H1 (cell line): Measurements from ENCODE around the gene CHI3L1. TPM values are rescaled to one million over a fixed set of nuclear protein-coding genes. Genes with fewer than 3 reads are reported as not detected.

Source experiments
- CTCF ChIA-PET: fragments of 300-600 bp; sonication (Branson Sonifier 250); formaldehyde crosslinking; loops from one replicate; lab custom pipeline; 2021; ENCODE audit not compliant: partially characterized antibody; lab: Charles Lee
- POLR2A ChIA-PET: fragments of 300-600 bp; sonication (Branson Sonifier 250); formaldehyde crosslinking; loops from one replicate; lab custom pipeline; 2021; ENCODE audit warnings: inconsistent platforms; ENCODE audit not compliant: partially characterized antibody; lab: Charles Lee
- DNase-seq, 2 experiments: peaks; one replicate each; pipeline versions ENCODE4 v3.0.0 to v3.0.0-alpha.2; 2010 to 2022; ENCODE audit warnings: low spot score in 2 of 2, low read depth in 1 of 2, mixed read lengths in 1 of 2
- FAIRE-seq: peaks from 2 replicates; lab custom pipeline; 2011; peaks lifted over from hg19 to GRCh38; lab: Jason Lieb, UNC
- H2AFZ ChIP-seq: 2 replicates; pipeline ENCODE4 v1.8.1; 2012; ENCODE audit warnings: low read length, inconsistent platforms
- H2AK5ac ChIP-seq: 2 replicates; pipeline ENCODE4 v1.6.1; 2013; ENCODE audit warnings: low read depth, low read length
- H2BK120ac ChIP-seq: replicated peaks from 2 replicates; pipeline ENCODE3; 2013; ENCODE audit warnings: low read depth, low read length, inconsistent platforms
- H2BK12ac ChIP-seq: 2 replicates; pipeline ENCODE4 v1.6.1; 2013; ENCODE audit warnings: low read depth, low read length
- H2BK15ac ChIP-seq: 2 replicates; pipeline ENCODE4 v1.6.1; 2013; ENCODE audit warnings: low read length
- H2BK20ac ChIP-seq: 2 replicates; pipeline ENCODE4 v1.6.1; 2013; ENCODE audit warnings: low read length
- H2BK5ac ChIP-seq: 2 replicates; pipeline ENCODE4 v1.6.1; 2013; ENCODE audit warnings: low read depth, low read length
- H3K14ac ChIP-seq: 2 replicates; pipeline ENCODE4 v1.6.1; 2013; ENCODE audit warnings: inconsistent platforms; ENCODE audit not compliant: insufficient read length
- H3K18ac ChIP-seq: 2 replicates; pipeline ENCODE4 v1.6.1; 2013; ENCODE audit warnings: low read length; ENCODE audit errors: extremely low read depth
- H3K23ac ChIP-seq: 2 replicates; pipeline ENCODE4 v1.6.1; 2013; ENCODE audit warnings: inconsistent platforms; ENCODE audit not compliant: insufficient read length
- H3K23me2 ChIP-seq: 2 replicates; pipeline ENCODE4 v1.6.1; 2013; ENCODE audit warnings: low read depth, low read length
- H3K27ac ChIP-seq: 2 replicates; pipeline ENCODE4 v1.6.1; 2011; ENCODE audit warnings: low read depth, low read length, inconsistent platforms
- H3K27me3 ChIP-seq, 4 experiments: replicated peaks in 1 of 4; 1 replicate in 1 of 4; 2 replicates in 3 of 4; pipeline versions ENCODE4 v1.6.1 to v1.8.1; 2011 to 2013; ENCODE audit warnings: low read length in 3 of 4, mild to moderate bottlenecking in 3 of 4, inconsistent platforms in 2 of 4, mixed read lengths in 2 of 4, moderate library complexity in 1 of 4; ENCODE audit not compliant: control insufficient read depth in 3 of 4, insufficient read depth in 3 of 4; ENCODE audit errors: extremely low read depth in 1 of 4
- H3K36me3 ChIP-seq, 4 experiments: 2 replicates each; pipeline versions ENCODE4 v1.6.1 to v1.8.1; 2011 to 2013; ENCODE audit warnings: mild to moderate bottlenecking in 4 of 4, low read length in 3 of 4, moderate library complexity in 2 of 4, control low read depth in 1 of 4, inconsistent platforms in 1 of 4; ENCODE audit not compliant: insufficient read depth in 4 of 4, control insufficient read depth in 2 of 4
- H3K4ac ChIP-seq: replicated peaks from 2 replicates; pipeline ENCODE3; 2013; ENCODE audit warnings: low read length, low read depth, mixed read lengths, inconsistent platforms; ENCODE audit not compliant: insufficient read length
- H3K4me1 ChIP-seq, 4 experiments: replicated peaks in 1 of 4; 1 replicate in 1 of 4; 2 replicates in 3 of 4; pipeline versions ENCODE4 v1.6.1 to v1.8.1; 2011 to 2013; ENCODE audit warnings: low read length in 3 of 4, inconsistent platforms in 2 of 4, mixed read lengths in 1 of 4; ENCODE audit not compliant: insufficient read depth in 4 of 4, control insufficient read depth in 3 of 4
- H3K4me2 ChIP-seq, 2 experiments: 2 replicates each; pipeline versions ENCODE4 v1.6.1 to v1.8.1; 2011 to 2013; ENCODE audit warnings: low read depth in 2 of 2, low read length in 2 of 2, control low read depth in 1 of 2, inconsistent platforms in 1 of 2, mild to moderate bottlenecking in 1 of 2; ENCODE audit not compliant: insufficient read depth in 1 of 2
- H3K4me3 ChIP-seq, 4 experiments: fragments of 200-600, 300-600 bp in 1 of 4; sonication (generic), shearing (Covaris generic), sonication (Bioruptor Twin) in 1 of 4; 2 replicates each; pipeline versions ENCODE4 v1.5.1 to v1.8.1; 2011 to 2016; ENCODE audit warnings: low read length in 4 of 4, low read depth in 3 of 4, control low read depth in 2 of 4, inconsistent platforms in 2 of 4, mild to moderate bottlenecking in 2 of 4, mixed read lengths in 1 of 4, moderate library complexity in 1 of 4; ENCODE audit not compliant: insufficient read depth in 2 of 4; ENCODE audit errors: extremely low read depth in 1 of 4
- H3K56ac ChIP-seq: replicated peaks from 2 replicates; pipeline ENCODE3; 2013; ENCODE audit warnings: low read depth, mild to moderate bottlenecking, mixed read lengths, low read length, inconsistent platforms; ENCODE audit not compliant: insufficient read length
- H3K79me1 ChIP-seq: 2 replicates; pipeline ENCODE4 v1.6.1; 2013; ENCODE audit warnings: low read depth, low read length, control low read depth
- H3K79me2 ChIP-seq, 2 experiments: 2 replicates each; pipeline versions ENCODE4 v1.6.1 to v1.8.1; 2012 to 2013; ENCODE audit warnings: low read length in 2 of 2, mild to moderate bottlenecking in 2 of 2, inconsistent platforms in 1 of 2; ENCODE audit not compliant: insufficient read depth in 2 of 2, control insufficient read depth in 1 of 2
- H3K9ac ChIP-seq, 4 experiments: replicated peaks in 1 of 4; 1 replicate in 1 of 4; 2 replicates in 3 of 4; pipeline versions ENCODE4 v1.6.1 to v1.8.1; 2011 to 2013; ENCODE audit warnings: low read depth in 3 of 4, low read length in 3 of 4, control low read depth in 2 of 4, mild to moderate bottlenecking in 2 of 4, moderate library complexity in 2 of 4, inconsistent platforms in 1 of 4; ENCODE audit errors: extremely low read depth in 1 of 4
- H3K9me3 ChIP-seq, 2 experiments: 2 replicates each; pipeline versions ENCODE4 v1.6.1 to v1.8.1; 2012 to 2013; ENCODE audit warnings: mild to moderate bottlenecking in 2 of 2, moderate library complexity in 2 of 2, control low read depth in 1 of 2, inconsistent platforms in 1 of 2, low read depth in 1 of 2, low read length in 1 of 2, mixed read lengths in 1 of 2; ENCODE audit not compliant: insufficient read depth in 2 of 2
- H4K20me1 ChIP-seq, 2 experiments: replicated peaks in 1 of 2; 2 replicates each; pipeline versions ENCODE3 to v1.8.1; 2011 to 2013; ENCODE audit warnings: inconsistent platforms in 2 of 2, low read length in 2 of 2, mild to moderate bottlenecking in 1 of 2; ENCODE audit not compliant: insufficient read depth in 2 of 2, control insufficient read depth in 1 of 2
- H4K5ac ChIP-seq: 2 replicates; pipeline ENCODE4 v1.6.1; 2013; ENCODE audit warnings: low read length, low read depth, mixed read lengths, inconsistent platforms; ENCODE audit not compliant: insufficient read length
- H4K8ac ChIP-seq: 2 replicates; pipeline ENCODE4 v1.8.0; 2013; ENCODE audit warnings: mild to moderate bottlenecking, moderate library complexity, low read length, inconsistent platforms; ENCODE audit not compliant: insufficient read depth; ENCODE audit errors: extremely low read depth
- H4K91ac ChIP-seq: replicated peaks from 2 replicates; pipeline ENCODE3; 2013; ENCODE audit warnings: low read length, mixed read lengths, inconsistent platforms; ENCODE audit not compliant: insufficient read length
- CTBP2 ChIP-seq: IDR thresholded peaks from 2 replicates; pipeline ENCODE4 v1.7.0; 2011; ENCODE audit warnings: borderline replicate concordance, mild to moderate bottlenecking, moderate library complexity, mixed read lengths, low read length; ENCODE audit not compliant: insufficient read depth, insufficient read length
- FOSL1 ChIP-seq: IDR thresholded peaks from 2 replicates; pipeline ENCODE4 v1.6.1; 2011; ENCODE audit warnings: mild to moderate bottlenecking, low read depth, low read length, moderate library complexity; ENCODE audit not compliant: insufficient read depth
- KDM5A ChIP-seq: fragments of 200-600 bp; IDR thresholded peaks from 2 replicates; pipeline ENCODE4 v1.7.1; 2012; ENCODE audit warnings: mild to moderate bottlenecking, low read length, inconsistent platforms, mixed read lengths
- WGBS, 2 experiments: shearing (Covaris generic) in 1 of 2; methylation state at CpG; one replicate each; pipeline versions ENCODE4 v1.1.6 to v1.1.7; 2013 to 2015; ENCODE audit warnings: low lambda C conversion rate in 2 of 2, mixed read lengths in 2 of 2, inconsistent platforms in 1 of 2, low coverage in 1 of 2, missing lambda C conversion rate in 1 of 2; ENCODE audit not compliant: insufficient replicate concordance in 2 of 2, insufficient coverage in 1 of 2, insufficient read length in 1 of 2; ENCODE audit errors: extremely low coverage in 1 of 2, missing lambda C conversion rate in 1 of 2; 5-methylcytosine and 5-hydroxymethylcytosine counted together
- polyA plus RNA-seq, 7 experiments: library from polyadenylated mRNA; depleted of rRNA in 3 of 7; stranded (reverse) in 5 of 7; unstranded in 2 of 7; fragments of >200 nt in 5 of 7; fragments of 200-250 nt in 2 of 7; gene quantifications; 1 replicate in 5 of 7; 2 replicates in 1 of 7; 4 replicates in 1 of 7; pipeline versions ENCODE4 v1.2.1 to v1.2.3, GENCODE V29; 2011 to 2013; ENCODE audit warnings: missing spikeins in 2 of 7, mixed read lengths in 2 of 7
- total RNA-seq: library from RNA; stranded (reverse); fragmentation: NEBNext Ultra II Directional; extraction: Animal tissue kit (Norgen Biotek cat#: 25700); gene quantifications from 2 replicates; pipeline ENCODE4 v1.2.1, GENCODE V29; 2021

CHI3L1 gene
- total and polyA plus RNA-seq, 2 of the 8 experiments (the other 6 are each of a cell fraction or from before 2014, with no cell fraction given), result 1.0 TPM; not detected in 1

- FAIRE-seq (no peak), DNase-seq (no peak)
- Histone ChIP-seq H3K4me1 (peaks cover 0 to 4% (median 0%) of the 10 kb centered on the region in 4 experiments; a peak in 1 of 7 replicates), H2AFZ (no peak overlapping the region), H4K91ac (no peak overlapping the region), H3K14ac (no peak overlapping the region), H3K4ac (no peak overlapping the region), H3K4me3 (no peak overlapping the region), H2BK12ac (no peak overlapping the region), H3K27ac (no peak overlapping the region), H2BK120ac (no peak overlapping the region), H4K20me1 (no peaks in the 10 kb centered on the region), H3K36me3 (no peaks in the 10 kb centered on the region), H2BK20ac (no peak overlapping the region), H3K56ac (no peak overlapping the region), H3K79me2 (no peaks in the 10 kb centered on the region), H2AK5ac (no peak overlapping the region), H4K8ac (no peak overlapping the region), H3K23ac (no peak overlapping the region), H2BK15ac (no peak overlapping the region), H3K23me2 (no peaks in the 10 kb centered on the region), H3K9me3 (no peaks in the 10 kb centered on the region), H4K5ac (no peak overlapping the region), H3K4me2 (no peak overlapping the region), H3K79me1 (no peaks in the 10 kb centered on the region), H2BK5ac (no peak overlapping the region), H3K18ac (no peak overlapping the region), H3K27me3 (no peaks in the 10 kb centered on the region; a peak in 1 of 7 replicates), H3K9ac (no peak overlapping the region)
- POLR2A ChIA-PET, result no interaction called here
- WGBS, 2 experiments, result 100% methylated on average over 2 of the region's 2 CpGs; no CpG with 5 or more reads in 1 of the 2 experiments
- CTCF ChIA-PET, result interaction anchor here (1.2 to 6.0 kb wide), 7 partner anchors 8 to 162 kb away, joined by 3 to 56 read pairs (median 16); no protein-coding TSS in a partner anchor
- no peak for TF ChIP-seq KDM5A
- no peak for TF ChIP-seq CTBP2
- no peak for TF ChIP-seq FOSL1
- TF ChIP-seq, all 59 proteins: peak for 0
Observed at GRCh38 chr1:203204756-203205155, 18.3 kb upstream of the CHI3L1 start.
